A549 treated with ZK216348 at 1 μM for 4 hours (cell line): ENCODE results near the gene UTP18. TPM values are rescaled to one million over a fixed set of nuclear protein-coding genes. Genes with fewer than 3 reads are reported as not detected.

Experiments
- total RNA-seq: library from RNA; stranded (reverse); fragments of 200-300 nt; extraction: Qiagen RNA extraction; gene quantifications from 5 replicates; pipeline ENCODE4 v1.2.3, GENCODE V29; 2022; ENCODE audit warnings: low read depth

The UTP18 gene
- 68.7 to 97.7 TPM (median 73.1 TPM) in 5 replicates for total RNA-seq

DNA sequence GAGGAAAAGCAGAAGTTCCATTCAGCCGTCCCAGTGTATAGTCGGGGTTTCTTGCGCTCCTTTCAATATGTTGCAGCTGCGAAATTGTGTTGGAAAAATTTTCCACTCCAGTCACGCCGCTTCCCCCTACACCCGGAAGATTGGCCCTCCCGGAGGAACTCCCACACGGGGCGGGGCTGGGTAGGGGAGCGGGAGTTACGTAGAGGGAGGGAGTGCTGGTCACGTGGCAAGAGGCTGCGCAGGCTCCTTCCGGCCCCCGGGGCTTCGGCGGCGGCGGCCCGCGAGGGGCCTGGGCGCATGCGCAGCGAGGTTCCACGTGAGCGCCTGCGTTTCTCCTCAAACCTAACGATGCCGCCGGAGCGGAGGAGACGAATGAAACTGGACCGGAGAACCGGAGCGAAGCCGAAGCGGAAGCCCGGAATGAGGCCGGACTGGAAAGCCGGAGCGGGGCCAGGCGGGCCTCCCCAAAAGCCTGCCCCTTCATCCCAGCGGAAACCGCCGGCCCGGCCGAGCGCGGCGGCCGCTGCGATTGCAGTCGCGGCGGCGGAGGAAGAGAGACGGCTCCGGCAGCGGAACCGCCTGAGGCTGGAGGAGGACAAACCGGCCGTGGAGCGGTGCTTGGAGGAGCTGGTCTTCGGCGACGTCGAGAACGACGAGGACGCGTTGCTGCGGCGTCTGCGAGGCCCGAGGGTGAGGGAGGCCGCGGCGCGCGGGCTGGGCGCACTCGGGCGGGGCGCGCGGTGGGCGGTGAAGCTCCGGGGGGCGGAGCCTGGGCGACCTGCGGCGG lies at the start of gene UTP18:
Gene UTP18, plus strand, starts transcription at position 310 of the 787 bp plus-strand sequence. Its CDS starts 39 bp downstream, at position 349.

DNA sequence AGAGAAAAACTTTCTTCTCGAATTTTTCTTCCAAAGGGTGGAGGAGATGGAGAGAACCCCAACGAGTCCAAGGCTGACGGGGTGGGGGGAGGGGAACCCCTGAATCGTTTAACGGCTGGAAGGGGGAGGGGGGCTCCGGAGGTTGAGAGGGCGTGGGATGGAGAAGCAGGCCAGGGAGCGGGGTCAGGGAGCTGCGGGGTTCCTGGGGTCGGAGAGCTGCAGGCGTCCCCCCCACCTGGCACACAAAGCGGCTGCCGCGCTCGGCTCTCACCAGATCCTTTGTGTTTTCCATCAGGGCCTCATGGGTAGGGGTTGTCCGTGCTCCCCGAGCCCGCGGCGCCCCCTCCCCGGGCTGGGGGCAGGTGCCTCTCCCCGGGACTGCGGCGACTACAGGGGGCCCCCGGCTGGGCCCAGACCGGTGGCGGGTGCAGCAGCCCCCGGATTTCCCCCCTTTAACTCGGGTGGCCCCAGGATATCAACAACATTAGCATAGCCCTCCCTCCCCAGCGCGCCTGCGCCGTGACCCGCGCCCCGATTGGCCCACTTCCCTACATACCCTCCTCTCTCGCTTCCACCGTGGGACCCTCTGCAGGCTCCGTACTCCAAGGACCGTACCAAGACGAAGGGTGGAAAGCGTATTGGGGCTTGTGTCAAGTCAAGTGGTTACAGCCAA lies 646 bp upstream of the UTP18 start, which contains the start of gene MBTD1:
Gene MBTD1, minus strand, starts transcription at position 486 of the 673 bp plus-strand sequence. CDS start 34,888 bp downstream, outside the sequence.

Other genes with a start within 250 kb of the UTP18 start
- gene SPAG9, start 139.7 kb upstream of the UTP18 start, total RNA-seq, result 71.0 to 93.7 TPM (median 83.5 TPM) in 5 replicates
- 517 to 794 TPM (median 696 TPM) in 5 replicates for gene NME1, start 107.0 kb upstream of the UTP18 start, total RNA-seq
- 1,269 to 2,012 TPM (median 1,784 TPM) in 5 replicates for gene NME2, start 94.1 kb upstream of the UTP18 start, total RNA-seq
- gene MBTD1, start 497 bp upstream of the UTP18 start, total RNA-seq, result 3.7 to 6.6 TPM (median 5.9 TPM) in 5 replicates